NCI-H128 (cell line): ENCODE data around the gene CAMK2D.

ENCODE experiments used
- DNase-seq: peaks from one replicate; lab custom pipeline; 2025; ENCODE audit not compliant: unreplicated experiment; lab: John Stamatoyannopoulos, UW

Gene CAMK2D

DNA sequence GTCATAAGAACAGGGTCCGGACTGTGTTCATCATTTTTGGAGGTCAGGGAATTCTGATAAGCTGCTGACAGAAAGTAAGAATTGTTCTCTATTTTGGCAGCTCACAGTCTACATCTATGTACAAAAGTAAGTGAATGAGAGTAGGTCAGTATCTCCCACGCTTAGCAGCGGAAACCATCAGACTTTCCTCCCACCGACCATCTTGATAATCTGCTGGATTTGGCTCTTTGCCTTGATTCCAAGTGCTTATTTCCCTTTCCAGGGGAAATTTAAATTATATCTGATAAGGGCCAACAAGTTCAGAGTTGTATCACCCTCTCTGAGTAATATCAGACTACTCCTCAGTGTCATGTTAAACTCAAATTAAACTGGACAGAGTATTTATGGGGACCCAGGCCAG, 118.0 kb downstream of the CAMK2D start:
- DNase-seq: no peak

- no peak for DNase-seq
These were observed 120.5 kb downstream of the CAMK2D start for GRCh38 chr4:113641025-113641431.

GRCh38 chr4:113639326-113639725, 122.2 kb downstream of the CAMK2D start:
- DNase-seq: no peak

GRCh38 chr4:113638562-113638832, 123.0 kb downstream of the CAMK2D start:
- no peak for DNase-seq

GRCh38 chr4:113637823-113638561, 123.5 kb downstream of the CAMK2D start:
- no peak for DNase-seq

GRCh38 chr4:113637363-113637762, 124.2 kb downstream of the CAMK2D start:
- DNase-seq: no peak

- DNase-seq: no peak
These were observed 124.7 kb downstream of the CAMK2D start for GRCh38 chr4:113636877-113637276.

DNA sequence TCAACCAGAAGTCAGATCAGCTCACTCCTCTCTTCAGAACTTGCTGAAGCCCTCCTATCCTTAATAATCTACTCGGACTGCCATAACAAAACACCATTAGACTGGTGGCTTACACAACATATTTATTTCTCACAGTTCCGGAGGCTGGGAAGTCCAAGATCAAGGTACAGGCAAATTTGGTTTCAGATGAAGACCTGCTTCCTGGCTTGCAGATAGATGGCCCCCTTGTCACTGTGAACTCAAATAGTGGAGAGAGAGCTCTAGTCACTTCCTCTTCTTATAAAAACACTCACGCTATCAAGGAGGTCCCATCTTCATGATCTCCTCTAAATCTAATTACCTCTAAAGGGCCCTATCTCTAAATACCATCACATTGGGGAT, 125.1 kb downstream of the CAMK2D start:
- no peak for DNase-seq

DNA sequence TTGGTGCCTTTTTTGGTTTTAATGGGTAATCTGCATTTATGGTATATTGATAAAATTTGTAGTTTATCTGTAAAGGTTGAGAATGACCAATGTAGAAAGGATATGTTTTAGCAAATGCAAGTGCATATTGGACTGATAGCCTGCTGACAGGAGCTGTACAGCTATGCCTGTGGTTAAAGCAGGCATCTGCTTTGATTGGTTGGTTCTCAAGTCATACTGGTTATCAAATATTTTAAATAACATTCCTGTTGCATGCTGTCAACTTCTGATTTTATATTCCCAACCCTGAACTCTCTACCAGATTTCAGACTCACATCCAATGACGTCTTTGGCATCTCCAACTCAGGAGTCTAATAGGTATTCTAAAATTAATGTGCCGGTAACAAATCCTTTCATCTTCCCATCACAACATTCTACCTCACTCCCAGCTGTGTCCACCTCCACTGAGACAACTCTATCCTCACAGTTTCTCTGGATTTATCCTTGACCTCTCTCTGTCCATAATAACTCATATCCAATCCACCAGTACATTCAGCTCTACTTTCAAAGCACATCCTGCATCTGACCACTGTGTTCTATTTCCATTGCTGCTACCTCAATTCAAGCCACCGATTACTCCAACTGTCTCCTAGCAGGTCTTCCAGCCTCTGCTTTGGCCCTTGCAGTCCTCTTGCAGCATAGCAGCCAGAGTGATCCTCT, 125.7 kb downstream of the CAMK2D start:
- DNase-seq: no peak

- no peak for DNase-seq
These were observed 127.2 kb downstream of the CAMK2D start for GRCh38 chr4:113634081-113634969.

DNA sequence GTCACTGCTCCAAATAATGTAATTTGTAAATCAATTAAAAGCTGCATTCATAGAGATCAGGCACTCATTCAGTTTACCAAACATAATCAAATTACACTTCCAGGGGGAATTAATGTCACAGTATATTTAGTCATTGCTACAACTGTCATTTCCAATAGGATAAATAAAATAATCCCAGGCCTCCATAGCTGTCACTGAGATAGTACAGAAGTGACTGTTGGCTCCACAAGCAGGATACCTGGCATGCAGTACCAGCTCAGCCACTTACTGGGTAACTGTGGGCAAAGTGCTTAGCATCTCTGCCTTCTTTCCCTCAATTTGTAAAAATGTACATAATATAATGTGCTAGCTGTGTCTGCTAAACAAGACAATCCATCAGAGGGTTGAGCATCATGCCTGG, 128.1 kb downstream of the CAMK2D start:
- no peak for DNase-seq

- no peak for DNase-seq
These were observed 132.8 kb downstream of the CAMK2D start for GRCh38 chr4:113628711-113629110.

- DNase-seq: no peak
These were observed 134.2 kb downstream of the CAMK2D start for GRCh38 chr4:113627321-113627720.

GRCh38 chr4:113625902-113626301, 135.6 kb downstream of the CAMK2D start:
- no peak for DNase-seq

DNA sequence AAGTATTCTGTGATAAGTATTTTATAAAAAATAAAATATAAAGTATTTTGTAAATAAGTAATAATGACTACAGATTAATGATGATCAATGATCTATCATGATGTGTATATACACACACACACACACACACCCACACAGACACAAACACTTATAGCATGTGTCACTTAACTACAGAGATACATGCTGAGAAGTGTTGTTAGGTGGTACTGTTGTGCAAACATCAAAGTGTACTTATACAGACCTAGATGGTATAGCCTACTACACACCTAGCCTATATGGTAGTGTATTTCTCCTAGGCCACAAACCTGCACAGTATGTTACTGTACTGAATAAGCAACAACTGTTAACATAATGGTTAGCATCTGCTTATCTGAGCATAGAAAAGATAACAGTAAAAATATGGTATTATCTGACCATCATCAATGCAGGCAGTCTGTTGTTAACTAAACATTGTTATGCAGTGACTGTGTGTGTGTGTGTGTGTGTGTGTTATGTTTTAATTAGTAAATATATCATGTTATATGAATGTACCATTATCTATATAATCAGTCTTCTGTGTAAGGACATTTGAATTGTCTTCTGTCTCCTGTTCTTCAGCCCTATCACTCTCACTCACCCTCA, 138.2 kb downstream of the CAMK2D start:
- no peak for DNase-seq

GRCh38 chr4:113621633-113622032, 139.9 kb downstream of the CAMK2D start:
- no peak for DNase-seq

- DNase-seq: no peak
These were observed 141.5 kb downstream of the CAMK2D start for GRCh38 chr4:113620032-113620431.

GRCh38 chr4:113619526-113619925, 142.0 kb downstream of the CAMK2D start:
- DNase-seq: no peak

- DNase-seq: no peak
These were observed 143.3 kb downstream of the CAMK2D start for GRCh38 chr4:113618205-113618604.

DNA sequence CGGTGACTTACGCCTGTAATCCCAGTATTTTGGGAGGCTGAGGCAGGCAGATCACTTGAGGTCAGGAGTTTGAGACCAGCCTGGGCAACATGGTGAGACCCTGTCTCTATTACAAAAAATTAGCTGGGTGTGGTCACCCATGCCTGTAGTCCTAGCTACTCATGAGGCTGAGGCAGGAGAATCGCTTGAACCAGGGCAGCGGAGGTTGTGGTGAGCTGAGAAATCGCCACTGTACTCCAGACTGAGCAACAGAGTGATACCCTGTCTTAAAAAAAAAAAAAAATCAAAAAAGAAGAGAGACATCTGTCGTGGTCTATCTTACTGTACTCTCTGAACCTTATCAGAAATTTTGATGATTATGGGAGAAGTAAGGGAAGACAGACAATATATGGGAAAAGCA, 144.3 kb downstream of the CAMK2D start:
- no peak for DNase-seq

DNA sequence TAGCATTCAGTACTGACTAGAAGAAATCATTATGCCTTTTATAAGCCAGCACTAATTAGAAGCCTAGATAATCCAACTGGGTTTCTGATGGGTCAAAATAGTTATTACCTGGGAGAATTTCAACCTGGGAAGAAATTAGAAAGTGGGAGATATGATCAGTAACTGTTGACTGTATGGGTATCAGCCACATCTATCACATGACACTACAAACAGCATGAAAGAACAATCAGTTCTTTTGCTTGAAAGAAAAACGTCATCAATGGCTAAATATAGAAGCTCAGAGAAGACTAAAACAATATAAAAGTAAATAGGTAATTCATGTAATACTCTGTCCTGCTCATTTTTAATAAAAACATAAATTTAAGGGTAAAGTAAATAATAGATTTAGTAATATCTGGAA, 145.1 kb downstream of the CAMK2D start:
- no peak for DNase-seq

GRCh38 chr4:113614414-113614813, 147.1 kb downstream of the CAMK2D start:
- no peak for DNase-seq
